GM19043 (cell line): ENCODE measurements around the gene BRD4.

Source experiments
- ATAC-seq: cut with Tn5 transposase; IDR thresholded peaks from one replicate; pipeline ENCODE4 v1.9.1; 2021; ENCODE audit warnings: low read depth; ENCODE audit not compliant: unreplicated experiment

BRD4 gene

DNA sequence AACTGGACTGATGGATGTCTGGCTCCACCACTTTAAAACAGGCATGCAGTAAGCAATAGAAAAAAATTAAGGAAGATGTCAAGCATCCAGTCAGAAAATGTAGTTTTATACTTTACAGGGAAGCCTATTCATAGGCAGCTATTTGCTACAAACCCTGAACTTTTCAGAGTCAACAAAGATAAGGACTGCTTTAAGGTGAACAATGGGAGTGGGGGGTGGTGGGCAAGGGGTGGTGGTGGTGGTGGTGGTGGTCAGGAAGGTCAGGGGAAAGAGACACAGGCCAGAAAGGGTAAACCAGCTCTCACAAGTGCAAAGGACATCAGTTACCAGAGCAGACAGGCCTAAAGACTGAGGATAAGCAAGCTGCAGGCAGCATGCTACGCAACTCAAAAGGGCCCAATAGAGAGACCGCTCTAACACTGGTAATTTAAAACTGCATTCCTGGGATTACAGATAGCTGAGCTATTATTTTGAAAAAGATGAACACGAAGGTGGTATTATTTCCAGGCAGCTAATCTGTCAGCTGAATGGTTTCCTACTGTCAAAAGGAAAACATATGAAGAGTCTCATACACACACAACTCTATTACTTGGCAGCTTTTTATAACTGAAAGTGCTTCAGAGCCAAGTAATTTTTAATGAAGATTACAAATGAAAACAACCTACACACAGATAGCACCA, 14.8 kb downstream of the BRD4 start:
- ATAC-seq = no peak

DNA sequence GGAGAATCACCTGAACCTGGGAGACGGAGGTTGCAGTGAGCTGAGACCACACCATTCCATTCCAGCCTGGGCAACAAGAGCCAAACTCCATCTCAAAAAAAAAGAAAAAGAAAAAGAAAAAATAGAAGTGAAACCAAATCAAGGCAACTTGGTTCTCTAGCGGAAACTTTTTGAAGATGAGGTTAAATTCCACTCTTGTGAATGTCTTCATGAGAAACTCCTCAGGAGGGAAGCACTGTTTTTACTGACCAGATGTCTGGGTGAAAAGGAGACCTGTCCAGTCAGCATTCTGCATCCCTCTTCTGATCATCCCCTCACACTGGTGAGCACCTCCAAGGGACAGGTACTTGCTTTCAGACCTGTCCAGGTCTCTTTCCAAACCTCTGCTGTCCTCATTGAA, 15.8 kb downstream of the BRD4 start:
- no peak for ATAC-seq

DNA sequence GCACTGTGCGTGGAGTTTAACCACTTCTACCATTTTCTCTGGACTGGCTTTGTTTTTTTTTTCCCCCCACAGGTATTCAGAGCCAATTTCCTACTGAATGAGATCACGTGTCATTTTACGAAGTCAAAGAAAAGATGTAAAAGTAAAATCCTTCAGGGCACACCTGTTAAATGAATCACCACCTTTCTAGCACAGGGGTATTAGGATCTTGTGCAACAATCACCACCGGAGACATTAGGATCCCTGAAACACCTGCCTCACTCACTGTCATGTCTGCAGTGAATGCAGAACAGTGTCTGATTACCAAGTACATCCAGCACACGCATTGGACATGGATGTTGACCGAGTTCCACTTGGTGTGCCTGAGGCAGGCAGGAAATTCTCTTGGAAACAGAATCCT, 17.2 kb downstream of the BRD4 start:
- no peak for ATAC-seq

DNA sequence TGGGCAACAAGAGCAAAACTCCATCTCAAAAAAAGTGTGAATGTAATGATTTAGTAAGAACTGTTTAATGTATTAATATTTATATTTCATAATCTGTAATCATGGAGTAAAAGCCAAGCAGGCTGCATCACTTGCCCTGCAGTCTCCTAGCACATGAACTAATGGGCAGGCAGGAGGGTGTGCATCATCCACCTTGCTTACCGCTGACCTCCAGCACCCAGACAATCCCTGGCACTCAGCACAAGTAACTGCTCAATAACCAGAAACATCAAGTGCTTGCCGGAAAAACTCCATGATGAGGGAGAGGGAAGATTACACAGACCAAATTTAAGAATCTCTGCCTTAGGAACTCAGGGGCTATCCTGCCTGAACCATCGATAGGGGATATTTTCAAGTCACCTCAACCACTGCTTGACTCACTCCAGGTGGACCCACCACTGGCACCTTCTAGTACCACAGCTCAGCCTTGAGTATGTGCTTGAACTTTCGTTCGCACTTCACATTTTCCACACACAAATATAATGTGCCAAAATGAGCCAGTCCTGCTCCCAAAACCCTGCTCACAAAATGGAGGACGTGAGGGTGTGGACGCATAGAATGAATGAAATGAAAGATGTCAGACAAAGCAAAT, 18.6 kb downstream of the BRD4 start:
- ATAC-seq = no peak

DNA sequence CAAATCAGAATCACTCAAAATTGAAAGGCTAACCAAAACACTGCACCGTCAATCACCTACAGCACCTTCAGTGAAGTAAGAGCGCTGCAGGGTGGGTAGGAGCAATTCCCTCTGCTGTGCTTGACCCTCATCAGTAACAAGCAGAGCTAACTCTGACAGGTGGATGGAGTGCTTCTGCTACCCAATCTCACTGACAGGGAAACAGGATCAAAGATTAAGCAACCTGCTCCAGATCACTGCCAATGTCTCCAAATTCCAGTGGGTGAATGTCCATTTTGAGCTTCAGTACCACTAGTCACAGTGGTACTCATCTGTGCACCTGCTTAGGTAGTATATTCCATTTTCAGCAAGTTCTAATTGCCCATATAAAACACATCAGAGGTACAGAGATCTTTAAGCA, 25.2 kb downstream of the BRD4 start:
- no peak for ATAC-seq

DNA sequence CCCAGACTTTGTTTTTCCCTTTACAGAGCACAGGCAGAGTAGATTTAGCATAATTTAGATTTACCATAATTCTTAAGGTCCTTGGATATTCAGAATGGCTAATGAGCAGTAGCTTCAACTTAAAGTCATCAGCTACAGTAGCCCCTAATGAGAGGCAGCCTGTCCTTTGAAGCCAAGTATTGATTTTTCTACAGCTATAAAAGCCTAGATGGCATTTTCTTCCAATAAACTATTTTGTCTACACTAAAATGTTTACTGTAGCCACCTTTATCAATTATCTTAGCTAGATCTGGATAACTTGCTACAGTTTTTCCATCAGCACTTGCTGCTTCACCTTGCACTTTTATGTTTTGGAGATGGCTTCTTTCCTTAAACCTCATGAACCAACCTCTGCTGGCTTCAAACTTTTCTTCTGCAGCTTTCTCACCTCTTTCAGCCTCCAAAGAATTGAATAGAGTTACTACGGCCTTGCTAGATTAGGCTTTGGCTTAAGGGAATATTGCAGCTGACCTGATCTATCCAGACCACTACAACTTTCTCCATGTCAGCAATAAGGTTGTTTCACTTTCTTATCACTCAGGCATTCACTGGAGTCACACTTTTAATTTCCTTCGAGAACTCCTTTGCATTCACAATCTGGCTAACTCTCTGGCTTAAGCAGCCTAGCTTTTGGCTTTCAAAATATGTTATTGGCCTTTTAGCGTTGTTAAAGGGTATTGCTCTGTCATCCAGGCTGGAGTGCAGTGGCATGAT, 26.6 kb downstream of the BRD4 start:
- ATAC-seq = no peak

DNA sequence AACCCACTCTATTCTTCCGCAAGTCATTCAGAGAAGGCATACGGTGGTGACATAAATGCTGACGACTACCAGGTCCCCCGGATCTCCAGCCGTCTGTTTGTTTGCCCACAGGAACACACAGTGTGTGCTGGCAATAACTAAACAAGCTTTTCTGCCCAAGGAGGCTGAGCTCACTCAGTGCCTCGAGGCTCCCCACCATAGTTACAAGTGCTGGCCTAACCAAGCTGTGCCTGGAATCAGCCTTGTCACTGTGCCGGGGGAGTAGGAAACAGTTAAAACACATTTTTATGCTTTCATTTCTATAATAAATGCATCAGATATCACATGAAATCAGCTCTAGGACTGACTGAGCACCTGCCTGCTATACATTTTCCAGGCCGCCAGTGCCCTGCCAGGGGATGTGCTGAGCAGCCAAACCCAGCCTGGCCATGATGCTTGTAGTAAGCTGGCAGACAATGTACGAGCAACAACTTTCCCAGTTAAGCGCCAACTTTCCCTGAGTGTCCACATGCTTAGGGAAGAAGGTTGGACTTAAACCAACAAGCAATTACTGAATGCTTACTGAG, 28.1 kb downstream of the BRD4 start:
- ATAC-seq = no peak

DNA sequence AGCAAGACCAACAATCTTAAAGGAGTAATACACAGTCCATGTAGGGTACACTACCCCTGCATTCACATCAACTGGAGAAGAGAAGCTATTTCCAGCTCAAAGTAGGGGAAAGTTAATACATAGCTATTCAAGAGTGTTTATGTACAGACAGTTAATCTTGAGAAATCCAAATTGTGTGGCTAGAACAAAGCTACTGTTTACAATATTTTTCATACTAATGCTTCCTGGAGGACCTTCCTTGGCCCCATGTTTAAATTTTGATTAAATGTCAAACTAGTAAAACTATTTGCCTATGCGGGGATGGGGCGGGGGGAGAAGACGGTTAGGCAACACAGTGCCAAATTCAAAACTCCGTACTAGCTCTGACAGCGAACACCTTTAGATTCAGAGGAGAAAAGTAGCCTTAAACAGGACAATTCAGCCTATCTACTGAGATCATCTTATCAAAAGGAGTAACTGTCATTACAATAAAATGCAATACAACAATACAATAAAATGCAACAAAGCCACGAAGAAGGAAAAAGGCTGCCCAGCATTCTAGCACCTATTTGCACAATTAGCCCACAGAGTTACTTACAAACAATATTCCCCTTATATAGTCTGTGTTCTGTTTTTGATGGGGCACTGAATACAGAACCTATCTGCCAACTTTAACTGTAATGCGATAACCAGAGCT, 29.1 kb downstream of the BRD4 start:
- no peak for ATAC-seq

DNA sequence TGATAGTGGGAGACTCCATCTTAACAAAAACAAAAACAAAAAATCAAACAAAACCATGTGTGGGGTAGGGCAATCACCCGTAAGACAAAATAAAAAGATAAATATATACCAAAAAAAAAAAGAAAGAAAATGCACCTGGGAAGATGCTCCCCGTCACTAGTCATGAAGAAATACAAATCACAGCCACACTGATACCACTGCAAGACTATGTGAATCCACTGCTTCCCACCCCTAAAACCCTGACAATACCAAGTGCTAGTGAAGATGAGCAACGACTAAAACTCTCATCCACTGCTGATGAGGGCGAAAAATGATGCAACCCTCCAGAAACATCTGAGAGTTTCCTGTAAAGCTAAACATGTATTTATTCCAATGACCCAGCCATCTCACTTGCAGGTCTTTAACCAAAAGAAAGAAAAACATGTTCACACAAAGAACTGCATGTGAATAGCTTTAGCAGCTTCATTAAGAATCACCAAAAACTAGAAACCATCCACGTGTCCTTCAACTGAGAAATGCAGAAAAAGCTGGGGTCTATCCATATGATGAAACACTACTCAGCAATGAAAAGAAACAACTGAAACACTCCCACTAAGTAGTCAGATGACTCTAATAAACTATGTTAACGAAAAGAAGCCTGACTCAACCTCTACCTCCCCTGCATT, 31.7 kb downstream of the BRD4 start:
- no peak for ATAC-seq

DNA sequence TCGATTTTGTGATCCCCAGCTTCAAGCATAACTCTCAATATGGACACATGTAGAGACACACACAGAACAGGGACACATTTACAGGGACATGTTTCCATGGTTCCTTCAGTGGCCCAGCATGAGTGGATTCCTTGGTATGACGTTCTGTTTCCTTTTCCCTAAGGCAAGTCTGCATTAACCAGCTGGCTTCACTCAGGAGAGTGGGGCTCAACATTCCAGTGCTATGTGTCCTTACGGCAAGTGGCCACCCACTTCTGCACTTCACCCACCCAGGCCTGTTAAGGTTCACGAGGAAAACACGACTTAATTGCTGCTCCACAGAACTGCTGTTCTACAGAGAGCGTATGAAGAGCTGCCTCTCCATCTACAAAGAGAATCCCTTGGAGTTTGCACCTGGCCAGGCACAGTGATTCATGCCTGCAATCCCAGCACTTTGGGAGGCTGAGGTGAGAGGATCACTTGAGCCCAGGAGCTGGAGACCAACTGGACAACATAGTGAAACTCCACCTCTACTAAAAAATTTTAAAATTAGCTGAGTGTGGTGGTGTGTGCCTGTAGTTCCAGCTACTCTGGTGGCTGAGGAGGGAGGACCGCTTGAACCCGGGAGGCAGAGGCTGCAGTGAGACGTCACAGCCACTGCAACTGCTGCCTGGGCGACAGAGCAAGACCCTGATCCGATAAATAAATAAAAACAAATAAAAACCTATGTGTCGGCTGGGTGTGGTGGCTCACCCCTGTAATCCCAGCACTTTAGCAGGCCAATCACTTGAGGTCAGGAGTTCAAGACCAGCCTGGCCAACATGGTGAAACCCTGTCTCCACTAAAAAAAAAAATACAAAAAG, 32.5 kb downstream of the BRD4 start:
- ATAC-seq = no peak

DNA sequence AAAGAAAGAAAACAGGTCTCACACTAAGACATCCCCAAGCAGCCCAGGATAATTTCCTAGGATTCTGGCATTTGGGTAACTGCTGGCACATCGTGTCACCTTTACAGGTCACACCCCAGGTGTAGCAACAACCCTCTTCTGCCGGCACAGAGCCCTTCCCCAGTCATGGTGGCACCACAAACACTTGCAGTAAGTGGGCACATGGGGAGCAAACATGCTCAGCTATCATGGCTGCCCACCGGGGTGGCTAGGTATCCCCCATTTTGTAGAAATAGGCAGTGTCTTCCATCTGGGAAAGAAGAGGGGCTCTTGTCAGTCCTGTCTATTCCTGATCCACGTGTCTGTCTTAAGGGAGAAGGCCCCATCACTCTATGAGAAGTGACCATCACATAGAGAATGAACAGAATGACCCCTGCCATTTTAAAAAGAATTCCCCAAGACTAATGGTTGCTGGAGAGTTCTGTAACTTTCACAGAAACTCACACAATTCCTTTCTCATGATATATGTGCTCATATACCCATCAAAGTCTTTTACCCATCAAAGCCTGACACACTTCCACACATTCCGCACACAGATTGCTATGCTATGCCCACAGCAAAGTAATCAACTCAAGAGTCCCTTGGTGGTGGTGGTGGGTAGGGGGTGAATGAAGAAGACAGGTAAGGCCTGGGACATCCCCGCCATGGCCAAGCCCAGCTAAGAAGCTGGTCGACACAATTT, 33.3 kb downstream of the BRD4 start:
- ATAC-seq = no peak

DNA sequence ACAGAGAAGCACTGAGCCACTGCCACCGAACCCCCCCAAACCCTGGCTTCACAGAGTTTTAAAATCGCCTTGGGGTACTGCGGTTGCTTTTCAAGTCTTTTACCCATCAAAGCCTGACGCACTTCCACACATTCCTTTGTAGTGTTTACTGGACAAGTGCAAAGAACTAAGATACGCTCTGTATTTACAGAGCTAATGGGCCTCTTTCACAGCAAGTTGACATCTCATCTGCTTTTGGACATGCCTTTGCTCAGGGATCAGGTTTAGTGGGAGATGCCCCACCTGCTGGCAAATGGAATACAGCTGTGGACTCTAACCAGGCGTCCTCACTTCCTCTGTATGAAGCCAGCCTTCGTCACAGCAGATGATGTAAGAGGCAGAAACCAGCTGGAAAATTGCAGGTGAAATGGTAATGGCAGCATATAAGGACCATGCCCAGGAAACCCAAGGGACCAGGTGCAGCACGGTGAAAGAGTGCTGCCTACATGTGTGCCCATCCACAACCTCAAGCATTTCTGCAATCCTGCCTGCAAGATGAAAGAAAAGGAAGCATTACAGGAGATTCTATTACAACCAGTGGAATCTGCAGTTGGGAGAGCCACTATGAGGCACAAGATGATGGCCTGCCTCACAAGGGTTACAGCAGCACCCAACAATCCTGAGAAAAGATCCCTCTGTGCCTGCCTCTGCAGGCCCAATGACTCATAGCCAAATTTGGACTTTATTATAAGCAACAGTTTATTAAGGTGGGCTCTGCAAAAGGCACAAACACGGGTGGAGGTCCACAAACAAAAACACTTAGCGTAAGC, 34.7 kb downstream of the BRD4 start:
- no peak for ATAC-seq

DNA sequence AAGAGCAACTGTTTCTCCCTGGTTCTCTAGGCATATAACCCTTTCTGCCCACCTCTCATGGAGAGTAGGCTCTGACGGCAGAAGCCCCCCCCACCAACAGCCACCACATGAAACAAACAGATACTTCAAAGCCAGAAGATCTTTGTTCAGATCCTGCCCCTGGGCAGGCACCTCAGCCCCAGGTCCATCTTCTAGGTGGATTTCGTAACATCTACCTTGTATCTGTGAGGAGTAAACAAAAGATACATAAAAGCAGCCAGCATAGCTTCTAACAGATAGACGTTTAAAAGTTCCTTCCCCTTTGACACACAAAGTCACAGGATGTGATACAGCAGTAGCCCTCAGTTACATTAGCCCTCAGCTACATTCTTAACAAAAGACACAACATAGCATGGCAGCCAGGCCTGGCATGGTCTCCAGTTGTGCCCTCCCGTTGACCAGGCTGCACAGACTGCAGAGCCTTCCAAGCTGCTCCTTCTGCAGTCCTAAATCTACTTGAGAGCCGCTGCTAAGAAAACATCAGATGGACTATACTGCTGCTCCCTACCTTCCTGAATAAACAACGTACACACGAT, 35.4 kb downstream of the BRD4 start:
- ATAC-seq = no peak

DNA sequence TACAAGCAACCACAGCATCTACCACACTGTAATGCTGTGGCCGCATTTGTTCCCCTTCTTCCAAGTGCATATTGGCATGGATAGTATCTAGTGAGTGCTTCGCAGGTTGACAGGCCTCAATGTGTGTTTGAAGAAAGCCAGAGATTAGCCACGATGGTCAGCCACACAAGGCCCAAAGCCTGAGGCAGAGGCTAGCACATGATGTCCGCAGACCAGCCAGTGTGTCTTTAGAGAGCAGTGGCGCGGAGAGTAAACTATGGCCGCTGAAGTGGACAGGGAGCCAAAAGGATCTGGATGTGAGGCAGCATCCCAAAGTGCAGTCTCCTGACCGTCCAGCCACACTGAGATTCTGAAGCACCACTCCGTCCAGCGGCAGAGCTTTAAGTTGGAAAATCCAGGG, 36.0 kb downstream of the BRD4 start:
- no peak for ATAC-seq

DNA sequence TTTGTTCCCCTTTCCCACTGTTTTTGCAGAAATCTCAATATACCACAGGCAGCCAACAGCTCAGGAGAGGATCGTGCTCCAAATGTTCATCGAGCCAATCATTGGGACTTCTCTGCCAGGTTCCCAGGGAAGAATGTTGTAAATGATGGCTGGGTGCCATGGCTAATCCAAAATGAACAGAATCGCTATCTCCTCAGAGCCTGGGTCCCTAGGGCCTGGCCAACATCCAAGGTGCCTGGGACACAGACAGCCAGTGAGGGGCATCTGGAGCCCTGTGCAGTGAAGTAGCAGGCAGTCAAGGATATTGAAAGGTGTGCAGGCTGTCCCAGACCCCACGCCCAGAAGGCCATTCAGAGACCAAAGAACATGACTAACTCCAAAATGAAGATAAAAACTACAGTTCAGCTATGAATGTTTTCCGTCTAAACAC, 37.8 kb downstream of the BRD4 start:
- ATAC-seq = no peak

DNA sequence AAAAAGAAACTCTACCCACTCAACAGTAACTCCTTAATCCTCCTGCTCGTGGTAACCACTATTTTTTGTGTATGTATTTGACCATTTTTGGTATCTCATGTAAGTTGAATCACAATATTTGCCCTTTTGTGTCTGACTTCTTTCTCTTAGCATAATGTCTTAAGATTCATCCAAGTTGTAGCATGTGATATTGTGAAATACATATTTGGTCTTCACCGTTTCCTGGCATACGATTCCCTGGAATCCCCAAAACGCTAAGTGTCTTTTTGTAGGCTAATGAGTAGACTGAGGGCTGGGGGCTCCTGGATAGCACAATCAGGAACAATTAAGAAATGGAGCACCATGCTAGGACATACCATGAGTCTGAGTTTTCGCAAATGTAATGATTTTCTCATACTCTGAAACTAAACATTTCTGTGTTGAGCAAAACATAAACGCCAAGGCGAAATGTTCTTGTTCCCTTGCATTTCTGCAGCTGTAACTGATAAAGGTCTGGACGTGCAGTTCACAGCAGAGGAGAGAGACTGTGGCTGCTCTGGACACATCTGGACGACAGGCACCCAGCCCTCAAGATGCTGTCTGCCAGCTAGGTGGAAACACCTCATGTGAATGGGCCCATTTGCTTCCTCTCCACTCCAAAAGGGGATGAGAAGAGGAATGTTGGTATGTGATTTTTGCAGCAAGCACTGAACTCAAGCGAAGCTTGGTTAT, 38.4 kb downstream of the BRD4 start:
- no peak for ATAC-seq
